WI38 (cell line): Measurements from ENCODE around the gene DZIP3.

Experiments
- H3K4me3 ChIP-seq: 2 replicates; pipeline ENCODE4 v1.5.1; 2011; ENCODE audit warnings: low read depth, mild to moderate bottlenecking, control low read depth, low read length
- TF ChIP-seq, protein P1 (sequence below): IDR thresholded peaks from 2 replicates; pipeline ENCODE4 v1.5.1; 2012; ENCODE audit warnings: low read depth, mild to moderate bottlenecking, control low read depth, low read length

DZIP3 gene

DNA sequence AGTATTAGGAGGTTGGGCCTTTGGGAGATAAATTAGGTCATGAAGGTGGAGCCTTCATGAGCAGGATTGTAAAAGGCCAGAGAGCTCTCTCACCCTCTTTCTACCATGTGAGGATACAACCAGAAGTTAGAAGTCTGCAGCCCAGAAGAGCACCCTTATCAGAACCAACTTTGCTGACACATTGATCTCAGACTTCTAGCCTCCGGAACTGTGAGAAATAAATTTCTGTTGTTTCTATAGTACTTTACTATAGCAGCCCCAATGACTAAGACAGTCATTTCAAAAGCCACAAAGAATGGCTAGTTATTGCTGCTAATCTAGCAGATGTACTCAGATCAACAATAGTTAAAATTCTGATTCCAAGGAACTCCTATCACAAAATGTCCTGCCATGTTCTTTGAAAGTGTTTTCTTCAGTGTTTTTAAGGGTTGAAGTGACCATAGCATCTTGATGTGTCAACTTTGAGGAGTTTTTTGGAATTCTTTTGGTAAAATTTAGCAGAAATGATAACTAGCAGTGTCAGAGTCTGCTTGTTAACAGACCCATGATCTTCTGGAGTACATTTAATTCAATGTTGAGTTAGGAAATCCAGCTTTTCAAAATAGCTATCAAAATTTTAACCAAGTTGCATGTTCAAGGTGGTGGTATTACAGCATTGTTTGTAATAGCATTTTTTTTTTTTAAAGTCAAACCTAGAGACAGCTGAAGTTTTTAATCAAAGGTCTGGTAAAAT, 10.3 kb downstream of the DZIP3 start:
- TF ChIP-seq, protein P1, sequence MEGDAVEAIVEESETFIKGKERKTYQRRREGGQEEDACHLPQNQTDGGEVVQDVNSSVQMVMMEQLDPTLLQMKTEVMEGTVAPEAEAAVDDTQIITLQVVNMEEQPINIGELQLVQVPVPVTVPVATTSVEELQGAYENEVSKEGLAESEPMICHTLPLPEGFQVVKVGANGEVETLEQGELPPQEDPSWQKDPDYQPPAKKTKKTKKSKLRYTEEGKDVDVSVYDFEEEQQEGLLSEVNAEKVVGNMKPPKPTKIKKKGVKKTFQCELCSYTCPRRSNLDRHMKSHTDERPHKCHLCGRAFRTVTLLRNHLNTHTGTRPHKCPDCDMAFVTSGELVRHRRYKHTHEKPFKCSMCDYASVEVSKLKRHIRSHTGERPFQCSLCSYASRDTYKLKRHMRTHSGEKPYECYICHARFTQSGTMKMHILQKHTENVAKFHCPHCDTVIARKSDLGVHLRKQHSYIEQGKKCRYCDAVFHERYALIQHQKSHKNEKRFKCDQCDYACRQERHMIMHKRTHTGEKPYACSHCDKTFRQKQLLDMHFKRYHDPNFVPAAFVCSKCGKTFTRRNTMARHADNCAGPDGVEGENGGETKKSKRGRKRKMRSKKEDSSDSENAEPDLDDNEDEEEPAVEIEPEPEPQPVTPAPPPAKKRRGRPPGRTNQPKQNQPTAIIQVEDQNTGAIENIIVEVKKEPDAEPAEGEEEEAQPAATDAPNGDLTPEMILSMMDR: no peak

DNA sequence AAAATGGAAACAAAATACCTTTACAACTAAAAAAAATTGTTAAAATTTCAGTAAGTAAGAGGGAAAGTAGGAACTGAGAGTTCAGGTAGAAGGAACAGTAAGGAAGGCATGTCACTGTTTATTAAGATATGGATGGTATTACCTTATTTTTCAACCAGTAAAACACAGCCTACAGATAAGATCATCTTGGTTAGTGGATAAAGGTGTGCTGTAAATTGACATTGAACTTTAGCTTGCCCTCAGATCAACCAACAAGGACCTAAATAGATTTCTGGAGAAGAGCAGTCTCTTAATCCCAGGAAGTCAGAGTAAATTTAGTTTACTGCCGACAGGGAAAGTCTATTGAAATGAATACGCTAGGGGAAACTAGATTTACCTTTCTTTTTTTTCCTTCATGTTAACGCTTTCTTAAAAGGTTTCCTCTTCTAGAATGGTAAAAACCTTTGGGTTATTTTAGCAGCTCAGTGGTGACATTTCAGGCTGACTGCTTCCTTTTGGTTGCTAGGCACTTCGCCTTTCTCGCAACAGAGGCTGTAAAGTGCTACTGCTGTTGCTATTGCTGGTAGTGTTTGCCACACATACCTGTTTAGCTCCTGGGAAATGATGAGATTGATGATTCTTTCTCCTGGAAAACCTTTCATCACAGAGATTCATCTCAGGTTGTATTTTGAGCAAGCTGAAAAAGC, 12.9 kb downstream of the DZIP3 start:
- TF ChIP-seq, protein P1: no peak
- H3K4me3 ChIP-seq: no peak overlapping the region

More for the DNA sequence above, 10.3 kb downstream of the DZIP3 start:
- no peak overlapping the region for H3K4me3 ChIP-seq

DNA sequence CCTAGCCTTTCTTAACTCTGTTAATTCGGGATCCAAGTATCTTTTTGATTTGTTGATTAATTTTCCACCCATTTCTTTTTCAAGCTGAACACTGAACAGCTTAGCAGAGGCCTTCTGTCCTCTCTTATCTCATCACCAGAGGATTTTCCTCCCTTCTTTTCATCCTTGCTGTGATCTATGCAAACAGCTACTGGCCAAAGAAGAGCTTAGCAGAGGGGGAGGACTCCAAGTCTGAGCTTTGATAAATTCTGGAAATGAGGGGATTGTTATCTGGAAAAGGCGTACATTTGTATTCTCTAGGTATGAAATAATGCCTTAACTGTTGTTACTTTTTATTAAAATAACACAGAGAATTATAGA, 13.4 kb downstream of the DZIP3 start:
- H3K4me3 ChIP-seq: no peak overlapping the region

DNA sequence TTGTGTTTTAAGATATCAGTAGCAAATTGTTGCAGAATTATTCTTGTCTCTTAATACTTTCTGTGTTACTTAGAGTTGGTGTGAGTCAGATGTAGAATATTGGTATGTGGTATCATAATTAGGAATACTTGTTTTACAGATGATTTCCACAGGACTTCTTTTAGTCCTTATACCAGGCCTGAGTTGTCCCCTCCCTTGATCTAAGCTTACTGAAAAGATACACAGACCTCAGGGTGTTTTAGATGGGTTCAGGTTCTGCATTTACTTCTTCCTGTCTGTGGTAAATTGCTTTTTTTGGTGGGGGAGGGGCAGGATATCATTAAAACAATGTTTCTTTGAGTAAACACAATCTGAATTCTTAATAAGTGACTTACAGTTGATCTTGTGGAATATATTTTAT, 14.2 kb downstream of the DZIP3 start:
- TF ChIP-seq, protein P1: no peak
- H3K4me3 ChIP-seq: no peak overlapping the region

More for the DNA sequence above, 13.4 kb downstream of the DZIP3 start:
- TF ChIP-seq, protein P1: no peak

DNA sequence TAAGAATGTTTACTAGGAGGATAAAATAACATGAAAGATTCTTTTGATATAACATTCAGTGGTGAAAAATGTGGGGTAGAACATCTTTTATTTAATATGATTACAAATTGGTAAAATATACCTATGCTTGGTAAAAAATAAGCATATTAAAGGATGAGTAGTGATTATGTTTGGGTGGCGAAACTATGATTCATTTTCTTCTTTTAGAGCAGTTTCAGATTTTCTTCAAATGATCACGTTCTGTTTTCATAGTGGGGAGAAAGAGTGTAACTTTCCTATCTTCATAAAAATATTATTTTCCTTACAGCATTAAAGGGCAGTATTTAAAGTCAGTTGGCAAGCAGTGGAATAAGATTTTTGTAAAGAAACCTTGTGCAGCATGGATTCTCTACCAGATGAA, 15.5 kb downstream of the DZIP3 start:
- TF ChIP-seq, protein P1: no peak
- H3K4me3 ChIP-seq: no peak overlapping the region

DNA sequence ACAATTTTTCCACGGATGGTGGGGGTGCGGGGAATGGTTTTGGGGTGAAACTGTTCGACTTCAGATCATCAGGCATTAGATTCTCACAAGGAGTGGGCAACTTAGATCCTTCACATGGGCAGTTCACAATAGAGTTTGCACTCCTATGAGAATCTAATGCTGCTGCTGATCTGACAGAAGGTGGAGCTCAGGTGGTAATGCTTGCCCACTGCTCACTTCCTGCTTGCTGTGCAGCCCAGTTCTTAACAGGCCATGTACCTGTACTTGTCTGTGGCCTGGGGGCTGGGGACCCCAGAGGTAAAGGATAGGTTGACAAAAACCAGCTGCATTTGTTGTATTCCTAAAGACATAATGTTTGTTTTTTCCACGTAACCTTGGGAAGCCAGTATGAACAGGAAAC, 16.0 kb downstream of the DZIP3 start:
- TF ChIP-seq, protein P1: no peak
- no peak overlapping the region for H3K4me3 ChIP-seq

DNA sequence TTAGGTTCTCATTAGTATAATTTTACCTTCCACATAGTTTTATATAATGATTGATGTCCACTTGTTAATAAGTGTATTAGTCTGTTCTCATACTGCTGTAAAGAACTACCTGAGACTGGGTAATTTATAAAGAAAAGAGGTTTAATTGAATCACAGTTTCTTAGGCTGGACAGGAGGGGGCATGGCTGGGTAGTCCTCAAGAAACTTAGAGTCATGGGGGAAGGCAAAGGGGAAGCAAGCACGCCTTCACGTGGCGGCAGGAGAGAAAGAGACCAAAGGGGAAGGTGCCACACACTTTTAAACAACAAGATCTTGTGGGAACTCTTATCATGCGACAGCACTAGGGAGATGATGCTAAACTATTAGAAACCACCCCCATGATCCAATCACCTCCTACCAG, 19.2 kb downstream of the DZIP3 start:
- no peak overlapping the region for H3K4me3 ChIP-seq
- TF ChIP-seq, protein P1: no peak
